Raji (cell line): ENCODE measurements around the gene MTLN.

ENCODE experiments used
- POLR2A ChIP-seq: IDR thresholded peaks from 2 replicates; pipeline ENCODE4 v1.6.1; 2011; ENCODE audit warnings: low read depth, low read length, control low read depth; ENCODE audit not compliant: insufficient read depth

The MTLN gene

GRCh38 chr2:110172506-110172905 lies 39.8 kb downstream of the MTLN start:
- TF ChIP-seq POLR2A = no peak

GRCh38 chr2:110170102-110170501 lies 42.2 kb downstream of the MTLN start:
- no peak for TF ChIP-seq POLR2A

GRCh38 chr2:110167326-110168000 lies 44.9 kb downstream of the MTLN start:
- no peak for TF ChIP-seq POLR2A

- no peak for TF ChIP-seq POLR2A
Observed at GRCh38 chr2:110166266-110166665, 46.1 kb downstream of the MTLN start.
